OCI-LY3 (cell line): ENCODE data around the gene SARDH.

ENCODE experiments used
- EZH2phosphoT487 ChIP-seq: fragments of 200-600 bp; shearing (Covaris generic); IDR thresholded peaks from 2 replicates; pipeline ENCODE4 v1.6.1; 2018; ENCODE audit warnings: antibody characterized with exemption, mixed run types, low read depth
- TF ChIP-seq, protein P1 (sequence below): fragments of 200-600, 300-600 bp; sonication (generic); IDR thresholded peaks from 2 replicates; pipeline ENCODE4 v1.5.1; 2014; ENCODE audit warnings: antibody characterized with exemption, low read length, low read depth

DNA sequence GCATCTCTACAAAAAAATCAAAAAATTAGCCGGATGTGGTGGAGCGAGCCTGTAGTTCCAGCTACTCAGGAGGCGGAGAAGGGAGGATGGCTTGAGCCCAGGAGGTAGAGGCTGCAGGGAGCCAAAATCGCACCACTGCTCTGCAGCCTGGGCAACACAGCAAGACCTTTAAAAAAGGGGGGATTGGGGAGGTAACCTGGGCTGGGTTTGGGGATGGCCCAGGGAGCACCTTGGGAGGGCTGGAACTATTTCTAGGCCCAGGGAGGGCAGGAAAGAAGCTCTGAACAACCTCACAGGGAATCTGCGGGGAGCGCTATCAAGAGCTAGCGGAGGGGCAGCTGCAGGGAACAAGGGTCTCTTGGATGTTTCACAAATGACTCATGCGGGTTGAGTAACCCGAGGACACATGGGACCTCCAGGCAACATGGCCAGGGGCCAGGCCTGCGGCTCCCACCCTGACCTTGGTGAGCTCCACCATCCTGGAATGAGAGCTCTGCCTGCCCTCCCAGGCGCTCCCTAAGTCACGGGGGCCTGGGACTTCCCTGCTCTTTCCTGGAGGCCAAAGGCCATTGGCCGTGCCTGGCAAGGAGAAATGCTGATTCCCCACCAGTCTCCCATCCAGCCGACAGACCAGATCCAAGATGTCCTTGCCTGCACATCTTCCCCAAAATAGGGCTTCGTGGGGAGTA, 23.4 kb downstream of the SARDH start:
- TF ChIP-seq, protein P1, sequence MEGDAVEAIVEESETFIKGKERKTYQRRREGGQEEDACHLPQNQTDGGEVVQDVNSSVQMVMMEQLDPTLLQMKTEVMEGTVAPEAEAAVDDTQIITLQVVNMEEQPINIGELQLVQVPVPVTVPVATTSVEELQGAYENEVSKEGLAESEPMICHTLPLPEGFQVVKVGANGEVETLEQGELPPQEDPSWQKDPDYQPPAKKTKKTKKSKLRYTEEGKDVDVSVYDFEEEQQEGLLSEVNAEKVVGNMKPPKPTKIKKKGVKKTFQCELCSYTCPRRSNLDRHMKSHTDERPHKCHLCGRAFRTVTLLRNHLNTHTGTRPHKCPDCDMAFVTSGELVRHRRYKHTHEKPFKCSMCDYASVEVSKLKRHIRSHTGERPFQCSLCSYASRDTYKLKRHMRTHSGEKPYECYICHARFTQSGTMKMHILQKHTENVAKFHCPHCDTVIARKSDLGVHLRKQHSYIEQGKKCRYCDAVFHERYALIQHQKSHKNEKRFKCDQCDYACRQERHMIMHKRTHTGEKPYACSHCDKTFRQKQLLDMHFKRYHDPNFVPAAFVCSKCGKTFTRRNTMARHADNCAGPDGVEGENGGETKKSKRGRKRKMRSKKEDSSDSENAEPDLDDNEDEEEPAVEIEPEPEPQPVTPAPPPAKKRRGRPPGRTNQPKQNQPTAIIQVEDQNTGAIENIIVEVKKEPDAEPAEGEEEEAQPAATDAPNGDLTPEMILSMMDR: no peak
- no peak for TF ChIP-seq EZH2phosphoT487
